Peyer's patch (tissue), 4 donors: Measurements from ENCODE around the gene SEMA5A.

Source experiments
- CTCF ChIP-seq, 6 experiments: fragments of 450-650 bp in 4 of 6; fragments of 200-600 bp in 2 of 6; sonication (generic) in 1 of 6; IDR thresholded peaks; one replicate each; pipeline ENCODE4 v1.5.1; 2017 to 2019; ENCODE audit warnings: antibody characterized with exemption in 6 of 6, mild to moderate bottlenecking in 3 of 6, moderate library complexity in 1 of 6
- POLR2A ChIP-seq, 2 donors: fragments of 450-650 bp; IDR thresholded peaks; one replicate each; pipeline ENCODE4 v1.5.1; 2017; ENCODE audit warnings: antibody characterized with exemption in 2 of 2, mild to moderate bottlenecking in 2 of 2, moderate library complexity in 2 of 2

- TF ChIP-seq POLR2A (IDR thresholded peaks at IDR 0.05) (no peak), CTCF (IDR thresholded peaks at IDR 0.05) (no peak)
These were observed 124.0 kb downstream of the SEMA5A start for GRCh38 chr5:9421884-9422283.
